A673 (cell line): ENCODE measurements around the gene CPHXL2.

ENCODE experiments used
- CTCF ChIP-seq: fragments of 300-800, 200-600 bp; sonication (generic); conservative IDR thresholded peaks from 2 replicates; pipeline ENCODE4 v1.5.1; 2017; ENCODE audit warnings: low read depth, mild to moderate bottlenecking, antibody characterized with exemption, low read length, moderate library complexity, mixed read lengths
- EZH2 ChIP-seq: fragments of 200-600 bp; sonication (generic); IDR thresholded peaks from 2 replicates; pipeline ENCODE4 v1.6.1; 2017; ENCODE audit warnings: borderline replicate concordance, low read depth, mild to moderate bottlenecking, mixed read lengths, antibody characterized with exemption, low read length; ENCODE audit not compliant: poor library complexity, severe bottlenecking

GRCh38 chr16:75628351-75628750 lies 48.5 kb downstream of the CPHXL2 start:
- TF ChIP-seq CTCF (no peak), EZH2 (no peak)
